ENCODE measurements around the gene CHDH.

Gene CHDH

GRCh38 chr3:53778153-53778552, 68.1 kb downstream of the CHDH start:
- no peaks in the 10 kb centered on the region for H3F3A ChIP-seq (ENCODE audit: insufficient read depth)
- no peak overlapping the region for H3K4me2 ChIP-seq (ENCODE audit: low read depth, low read length, poor library complexity, severe bottlenecking)
- H3K9me3 ChIP-seq (ENCODE audit: insufficient read depth, low read length): no peaks in the 10 kb centered on the region
- TF ChIP-seq EZH2phosphoT487 (conservative IDR thresholded peaks at IDR 0.05; ENCODE audit: low read length): no peak
- no peak for TF ChIP-seq CTCF (IDR thresholded peaks at IDR 0.05; ENCODE audit: insufficient read depth, low read length, poor library complexity, severe bottlenecking)
- H3K36me3 ChIP-seq (ENCODE audit: low read length): no peaks in the 10 kb centered on the region
- H3K4me3 ChIP-seq (ENCODE audit: insufficient read depth, low read length, poor library complexity, severe bottlenecking): no peak overlapping the region
- no peaks in the 10 kb centered on the region for H3K9me2 ChIP-seq (replicated peaks; ENCODE audit: insufficient read depth, low read length)
- H4K20me1 ChIP-seq (ENCODE audit: low read depth, low read length): no peaks in the 10 kb centered on the region
- H3K27ac ChIP-seq (ENCODE audit: low read depth, low read length): no peak overlapping the region
- no peak overlapping the region for H3K9ac ChIP-seq (ENCODE audit: low read length)
- H3K27me3 ChIP-seq (ENCODE audit: low read length): no peaks in the 10 kb centered on the region
- no peaks in the 10 kb centered on the region for H3K79me2 ChIP-seq (ENCODE audit: insufficient read depth, low read length)
- no peak overlapping the region for H2AFZ ChIP-seq (ENCODE audit: low read depth, low read length, severe bottlenecking)

DNA sequence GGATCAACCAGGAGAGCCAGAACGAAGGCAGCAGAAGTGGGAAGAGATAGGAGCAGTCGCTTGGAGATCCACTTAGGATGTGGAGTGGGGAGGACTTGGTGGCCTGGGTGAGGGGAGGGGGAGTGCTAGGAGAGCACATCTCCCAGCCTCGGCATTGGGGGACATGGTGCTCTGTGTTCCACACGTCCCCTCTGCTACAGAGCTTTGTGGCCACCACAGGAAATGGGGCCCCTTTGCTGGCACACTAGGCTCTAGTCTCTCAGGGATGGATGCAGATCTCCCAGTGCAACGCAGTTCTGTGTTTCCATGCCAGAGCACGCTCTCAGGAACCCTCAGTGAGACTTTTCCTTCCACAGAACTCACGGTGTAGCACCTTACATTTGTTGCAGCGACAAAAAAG, 68.8 kb downstream of the CHDH start:
- no peak for TF ChIP-seq CTCF (IDR thresholded peaks at IDR 0.05; ENCODE audit: insufficient read depth, low read length, poor library complexity, severe bottlenecking)
- TF ChIP-seq EZH2phosphoT487 (conservative IDR thresholded peaks at IDR 0.05; ENCODE audit: low read length): no peak
- Histone ChIP-seq H3K79me2 (ENCODE audit: insufficient read depth, low read length) (no peaks in the 10 kb centered on the region), H3K27ac (ENCODE audit: low read depth, low read length) (no peak overlapping the region), H3K9ac (ENCODE audit: low read length) (no peak overlapping the region), H4K20me1 (ENCODE audit: low read depth, low read length) (no peaks in the 10 kb centered on the region), H3K4me2 (ENCODE audit: low read depth, low read length, poor library complexity, severe bottlenecking) (no peak overlapping the region), H2AFZ (ENCODE audit: low read depth, low read length, severe bottlenecking) (no peak overlapping the region), H3K27me3 (ENCODE audit: low read length) (no peaks in the 10 kb centered on the region), H3K9me2 (replicated peaks; ENCODE audit: insufficient read depth, low read length) (no peaks in the 10 kb centered on the region), H3F3A (ENCODE audit: insufficient read depth) (no peaks in the 10 kb centered on the region), H3K9me3 (ENCODE audit: insufficient read depth, low read length) (no peaks in the 10 kb centered on the region), H3K4me3 (ENCODE audit: insufficient read depth, low read length, poor library complexity, severe bottlenecking) (no peak overlapping the region), H3K36me3 (ENCODE audit: low read length) (no peaks in the 10 kb centered on the region)

- no peaks in the 10 kb centered on the region for H3F3A ChIP-seq (ENCODE audit: insufficient read depth)
- H3K36me3 ChIP-seq (ENCODE audit: low read length): no peaks in the 10 kb centered on the region
- H3K4me3 ChIP-seq (ENCODE audit: insufficient read depth, low read length, poor library complexity, severe bottlenecking): no peak overlapping the region
- no peaks in the 10 kb centered on the region for H4K20me1 ChIP-seq (ENCODE audit: low read depth, low read length)
- H3K9ac ChIP-seq (ENCODE audit: low read length): no peak overlapping the region
- no peak overlapping the region for H2AFZ ChIP-seq (ENCODE audit: low read depth, low read length, severe bottlenecking)
- no peaks in the 10 kb centered on the region for H3K79me2 ChIP-seq (ENCODE audit: insufficient read depth, low read length)
- H3K9me2 ChIP-seq (replicated peaks; ENCODE audit: insufficient read depth, low read length): no peaks in the 10 kb centered on the region
- TF ChIP-seq CTCF (IDR thresholded peaks at IDR 0.05; ENCODE audit: insufficient read depth, low read length, poor library complexity, severe bottlenecking) (no peak), EZH2phosphoT487 (conservative IDR thresholded peaks at IDR 0.05; ENCODE audit: low read length) (no peak)
- no peaks in the 10 kb centered on the region for H3K27me3 ChIP-seq (ENCODE audit: low read length)
- H3K27ac ChIP-seq (ENCODE audit: low read depth, low read length): no peak overlapping the region
- H3K4me2 ChIP-seq (ENCODE audit: low read depth, low read length, poor library complexity, severe bottlenecking): no peak overlapping the region
- no peaks in the 10 kb centered on the region for H3K9me3 ChIP-seq (ENCODE audit: insufficient read depth, low read length)
Measured at GRCh38 chr3:53776494-53777101, 69.6 kb downstream of the CHDH start.
